H1 (cell line): ENCODE results near the gene AGAP1.

Experiments
- CHD2 ChIP-seq: IDR thresholded peaks from 2 replicates; pipeline ENCODE4 v1.6.1; 2012; ENCODE audit warnings: low read length, improper control_type of control experiment
- EGR1 ChIP-seq: IDR thresholded peaks from 2 replicates; pipeline ENCODE4 v1.6.1; 2011; ENCODE audit warnings: low read depth, low read length, borderline replicate concordance
- EZH2 ChIP-seq: fragments of 200-600 bp; sonication (generic); IDR thresholded peaks from 2 replicates; pipeline ENCODE4 v1.7.1; 2012; ENCODE audit warnings: low read depth, mild to moderate bottlenecking, moderate library complexity, low read length, inconsistent platforms; ENCODE audit not compliant: severe bottlenecking
- SIRT6 ChIP-seq: IDR thresholded peaks from one replicate; pipeline ENCODE4 v1.7.1; 2012; ENCODE audit warnings: low read length, inconsistent platforms
- TF ChIP-seq, protein P1 (sequence below), 3 experiments: IDR thresholded peaks; 1 replicate in 2 of 3; 2 replicates in 1 of 3; pipeline versions ENCODE4 v1.5.1 to v1.6.1; 2011; ENCODE audit warnings: low read length in 3 of 3, mild to moderate bottlenecking in 3 of 3, inconsistent platforms in 2 of 3, low read depth in 1 of 3, moderate library complexity in 1 of 3; ENCODE audit not compliant: insufficient read depth in 1 of 3; ENCODE audit errors: control extremely low read depth in 1 of 3

GRCh38 chr2:235852526-235852920 lies 358.7 kb downstream of the AGAP1 start:
- TF ChIP-seq, protein P1, sequence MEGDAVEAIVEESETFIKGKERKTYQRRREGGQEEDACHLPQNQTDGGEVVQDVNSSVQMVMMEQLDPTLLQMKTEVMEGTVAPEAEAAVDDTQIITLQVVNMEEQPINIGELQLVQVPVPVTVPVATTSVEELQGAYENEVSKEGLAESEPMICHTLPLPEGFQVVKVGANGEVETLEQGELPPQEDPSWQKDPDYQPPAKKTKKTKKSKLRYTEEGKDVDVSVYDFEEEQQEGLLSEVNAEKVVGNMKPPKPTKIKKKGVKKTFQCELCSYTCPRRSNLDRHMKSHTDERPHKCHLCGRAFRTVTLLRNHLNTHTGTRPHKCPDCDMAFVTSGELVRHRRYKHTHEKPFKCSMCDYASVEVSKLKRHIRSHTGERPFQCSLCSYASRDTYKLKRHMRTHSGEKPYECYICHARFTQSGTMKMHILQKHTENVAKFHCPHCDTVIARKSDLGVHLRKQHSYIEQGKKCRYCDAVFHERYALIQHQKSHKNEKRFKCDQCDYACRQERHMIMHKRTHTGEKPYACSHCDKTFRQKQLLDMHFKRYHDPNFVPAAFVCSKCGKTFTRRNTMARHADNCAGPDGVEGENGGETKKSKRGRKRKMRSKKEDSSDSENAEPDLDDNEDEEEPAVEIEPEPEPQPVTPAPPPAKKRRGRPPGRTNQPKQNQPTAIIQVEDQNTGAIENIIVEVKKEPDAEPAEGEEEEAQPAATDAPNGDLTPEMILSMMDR (IDR thresholded peaks at IDR 0.05; ENCODE audit: control extremely low read depth in 1 of 3, insufficient read depth in 1 of 3, low read depth in 1 of 3, low read length in 3 of 3), result no peak
- TF ChIP-seq EGR1, result no peak
- no peak for TF ChIP-seq SIRT6
- TF ChIP-seq CHD2, result no peak
- no peak for TF ChIP-seq EZH2
